ENCODE data around the gene KLF16.
"Not testable (repeated sequence)": the region's sequence is repeated elsewhere in the genome, so short reads cannot be mapped to it uniquely, and the experiment has no call there.

KLF16 gene

DNA sequence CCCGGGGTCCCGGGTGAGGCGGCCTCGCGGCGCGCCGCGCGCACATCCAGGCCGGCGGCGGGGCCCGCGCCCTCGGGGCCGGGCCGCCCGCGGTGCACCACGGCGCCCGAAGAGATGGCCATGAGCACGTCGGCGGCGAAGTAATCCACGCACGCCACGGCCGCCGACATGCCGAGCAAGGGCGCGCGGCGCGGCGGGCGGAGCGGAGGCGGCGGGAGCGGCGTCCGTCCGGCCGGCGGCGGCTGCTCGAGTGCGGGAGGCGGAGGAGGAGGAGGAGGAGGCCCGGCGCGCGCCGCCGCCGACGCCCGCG, at the start of gene KLF16:
Gene KLF16, minus strand, starts transcription at position 252 of the 310 bp plus-strand sequence. Its CDS starts 82 bp downstream, at position 170.
- DNase-seq, result no peak

DNA sequence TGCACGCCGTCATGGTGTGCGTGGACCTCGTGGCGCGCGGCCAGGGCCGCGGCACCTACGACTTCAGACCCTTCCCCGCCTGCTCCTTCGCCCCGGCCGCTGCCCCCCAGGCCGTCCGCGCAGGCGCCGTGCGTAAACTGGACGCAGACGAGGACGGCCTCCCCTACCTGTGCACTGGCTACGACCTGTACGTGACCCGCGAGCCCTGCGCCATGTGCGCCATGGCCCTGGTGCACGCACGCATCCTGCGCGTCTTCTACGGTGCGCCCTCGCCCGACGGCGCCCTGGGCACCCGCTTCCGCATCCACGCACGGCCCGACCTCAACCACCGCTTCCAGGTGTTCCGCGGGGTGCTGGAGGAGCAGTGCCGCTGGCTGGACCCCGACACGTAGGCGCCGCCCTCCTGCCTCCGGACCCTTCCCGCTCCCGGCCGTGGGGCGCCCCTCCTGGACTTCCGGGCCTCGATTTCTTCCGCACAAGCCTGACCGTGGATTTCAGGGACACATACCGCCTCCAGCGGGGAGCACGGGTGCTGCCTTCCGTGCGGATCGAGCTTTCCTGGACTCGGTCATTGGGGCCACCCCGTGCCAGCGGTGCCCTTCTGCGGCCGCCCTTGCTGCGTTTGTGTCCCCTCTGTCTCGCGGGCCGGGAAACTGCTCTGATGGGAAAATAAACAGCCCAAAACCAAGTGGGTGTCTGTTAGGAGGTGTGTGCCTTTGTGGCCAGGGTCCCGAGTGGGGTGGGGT, 49.6 kb upstream of the KLF16 start:
- no peak for DNase-seq

DNA sequence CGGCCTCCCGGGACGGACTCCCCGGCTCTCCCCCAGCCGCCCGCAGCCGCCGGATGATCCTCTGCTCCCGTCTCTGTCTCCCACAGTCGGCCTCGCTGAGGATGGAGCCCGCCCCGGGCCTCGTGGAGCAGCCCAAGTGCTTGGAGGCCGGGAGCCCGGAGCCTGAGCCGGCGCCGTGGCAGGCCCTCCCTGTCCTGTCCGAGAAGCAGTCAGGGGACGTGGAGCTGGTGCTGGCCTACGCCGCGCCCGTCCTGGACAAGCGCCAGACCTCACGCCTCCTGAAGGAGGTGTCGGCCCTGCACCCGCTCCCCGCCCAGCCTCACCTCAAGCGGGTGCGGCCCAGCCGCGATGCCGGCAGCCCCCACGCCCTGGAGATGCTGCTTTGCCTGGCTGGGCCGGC, 48.6 kb upstream of the KLF16 start:
- no peak for DNase-seq

DNA sequence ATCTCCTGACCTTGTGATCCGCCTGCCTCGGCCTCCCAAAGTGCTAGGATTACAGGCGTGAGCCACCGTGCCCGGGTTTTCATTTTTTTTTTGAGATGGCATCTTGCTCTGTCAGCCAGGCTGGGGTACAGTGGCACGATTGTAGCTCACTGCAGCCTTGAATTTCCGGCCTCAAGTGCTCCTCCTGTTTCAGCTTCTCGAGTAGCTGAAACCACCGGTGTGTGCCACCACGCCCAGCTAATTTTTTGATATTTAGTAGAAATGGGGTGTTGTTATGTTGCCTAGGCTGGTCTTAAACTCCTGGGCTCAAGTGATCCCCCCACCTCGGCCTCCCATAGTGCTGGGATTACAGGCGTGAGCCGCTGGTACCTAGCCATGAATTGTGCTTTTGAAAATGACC, 47.7 kb upstream of the KLF16 start:
- DNase-seq, result no peak

DNA sequence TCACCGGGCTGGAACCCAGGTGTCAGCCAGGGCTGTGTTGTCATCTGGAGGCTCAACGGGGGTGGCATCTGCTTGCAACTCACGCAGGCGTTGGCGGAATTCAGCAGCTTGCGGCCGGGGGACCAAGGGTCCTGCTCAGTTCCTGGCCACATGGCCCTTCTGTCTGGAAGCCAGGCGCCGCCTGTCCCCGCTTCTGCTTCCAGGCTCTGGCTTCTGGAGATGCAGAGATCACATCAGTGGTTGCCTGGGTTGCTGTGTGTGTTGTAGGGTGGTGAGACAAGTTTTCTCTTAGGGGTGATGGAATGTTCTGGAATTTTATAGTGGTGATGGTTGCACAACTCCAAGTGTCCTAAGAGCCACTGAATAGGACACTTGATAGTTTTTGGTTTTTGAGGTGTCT, 46.8 kb upstream of the KLF16 start:
- no peak for DNase-seq

DNA sequence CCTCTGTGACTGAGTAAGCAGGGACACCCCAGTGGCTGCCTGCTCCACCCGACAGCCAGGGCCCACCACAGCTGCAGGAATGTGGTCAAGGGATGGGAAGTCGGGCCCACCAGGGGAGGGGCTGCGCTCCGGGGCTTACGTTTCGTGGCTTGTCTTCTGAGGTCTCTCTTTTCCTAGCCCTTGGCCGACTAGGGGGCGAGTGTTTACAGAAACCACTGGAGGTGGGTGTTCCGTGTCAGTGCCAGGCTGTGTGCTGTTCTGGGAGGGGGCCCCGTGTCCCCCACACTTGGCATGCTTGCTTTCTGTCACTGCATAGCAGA, 46.3 kb upstream of the KLF16 start:
- no peak for DNase-seq

DNA sequence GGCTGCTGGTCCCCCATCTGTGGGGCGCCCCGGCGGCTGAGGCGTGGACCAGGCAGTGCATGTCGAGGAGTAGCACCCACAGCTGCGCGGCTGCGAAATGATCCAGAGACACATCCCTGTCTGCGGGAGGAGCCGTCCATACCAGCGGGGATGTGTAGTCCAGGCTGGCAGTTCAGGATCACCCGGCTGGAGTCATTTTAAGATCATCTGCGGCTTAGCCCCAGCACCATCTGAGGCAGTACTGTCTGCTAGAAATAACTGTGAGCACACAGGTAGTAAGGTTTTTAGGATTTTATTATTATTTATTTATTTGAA, 44.9 kb upstream of the KLF16 start:
- no peak for DNase-seq

DNA sequence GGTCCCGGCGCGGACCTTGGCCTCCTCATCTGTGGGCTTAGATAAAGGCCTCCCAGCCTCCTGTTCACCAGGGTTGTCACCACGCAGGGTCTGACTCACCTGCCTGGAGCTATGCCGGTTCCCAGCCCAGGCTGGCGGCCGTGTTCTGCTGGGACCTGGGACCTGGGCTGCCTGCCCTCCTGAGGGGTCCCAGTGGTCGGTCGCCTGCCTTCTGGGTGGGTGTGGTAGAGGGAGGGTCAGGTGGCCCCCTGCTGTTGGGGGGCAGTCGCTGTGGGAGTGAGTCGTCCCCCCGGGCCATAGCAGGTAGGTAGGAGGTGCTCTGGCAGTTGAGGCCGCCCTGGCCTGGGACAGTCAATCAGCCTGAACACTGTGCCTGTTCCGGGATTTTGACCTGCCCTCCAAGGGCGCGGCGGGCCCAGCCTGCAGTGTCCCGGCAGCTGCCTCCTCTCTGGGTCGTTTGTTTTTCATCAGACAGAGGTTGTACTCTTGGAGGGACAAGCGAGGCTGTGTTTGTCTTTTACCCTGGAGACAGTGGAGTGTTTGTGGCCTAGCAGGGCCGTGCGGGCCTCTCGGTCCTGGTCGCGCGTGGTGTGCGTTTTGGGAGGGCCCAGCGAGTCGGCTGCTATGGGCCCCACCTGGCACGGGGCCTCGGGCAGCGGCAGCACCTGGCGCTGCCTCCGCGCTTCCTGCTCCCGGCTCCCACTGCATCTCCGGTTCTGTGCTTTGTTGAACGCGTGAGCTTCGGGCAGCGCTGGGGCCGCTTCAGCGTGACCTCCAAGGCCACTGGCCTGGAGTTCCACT, 44.4 kb upstream of the KLF16 start:
- DNase-seq, result no peak

DNA sequence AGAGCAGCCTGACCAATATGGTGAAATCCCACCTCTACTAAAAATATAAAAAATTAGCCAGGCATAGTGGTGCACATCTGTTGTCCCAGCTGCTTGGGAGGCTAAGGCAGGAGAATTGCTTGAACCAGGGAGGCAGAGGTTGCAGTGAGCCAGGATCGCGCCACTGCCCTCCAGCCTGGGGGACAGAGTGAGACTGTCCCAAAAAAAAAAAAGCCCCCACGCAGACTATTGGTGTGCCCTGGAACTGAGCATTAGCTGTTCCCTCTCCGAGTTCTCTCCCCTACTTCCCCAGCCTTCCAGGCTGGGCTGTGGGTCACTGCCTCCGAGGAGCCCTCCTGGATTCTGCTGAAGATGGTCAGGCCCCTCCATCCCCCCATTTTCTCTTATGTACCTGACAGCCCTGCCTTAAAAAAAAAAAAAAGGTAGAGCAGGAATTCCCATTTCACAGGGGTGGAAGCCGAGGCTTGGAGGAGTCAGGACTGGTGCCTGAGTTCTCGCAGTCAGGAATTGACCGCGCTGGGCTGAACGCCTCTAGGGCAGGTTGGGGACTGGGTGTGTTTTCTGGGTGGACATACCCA, 43.7 kb upstream of the KLF16 start:
- no peak for DNase-seq

DNA sequence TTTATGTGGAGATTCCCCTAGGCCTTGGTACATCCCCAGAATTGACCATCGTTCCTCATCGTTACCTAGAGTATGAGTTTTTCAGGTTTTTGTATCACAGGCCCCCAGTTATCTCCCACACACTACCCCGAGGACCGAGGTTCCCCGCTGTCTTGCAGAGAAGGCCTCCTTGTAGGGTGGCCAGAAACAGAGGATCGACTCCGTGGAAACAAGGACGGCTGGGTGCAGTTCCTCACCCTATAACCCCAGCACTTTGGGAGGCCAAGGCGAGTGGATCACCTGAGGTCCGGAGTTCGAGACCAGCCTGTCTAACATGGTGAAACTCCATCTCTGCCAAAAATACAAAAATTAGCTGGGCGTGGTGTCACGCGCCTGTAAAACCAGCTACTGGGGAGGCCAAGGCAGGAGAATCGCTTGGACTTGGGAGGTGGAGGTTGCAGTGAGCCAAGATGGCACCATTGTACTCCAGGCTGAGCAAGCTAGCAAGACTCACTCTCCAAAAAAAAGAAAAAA, 42.5 kb upstream of the KLF16 start:
- no peak for DNase-seq

DNA sequence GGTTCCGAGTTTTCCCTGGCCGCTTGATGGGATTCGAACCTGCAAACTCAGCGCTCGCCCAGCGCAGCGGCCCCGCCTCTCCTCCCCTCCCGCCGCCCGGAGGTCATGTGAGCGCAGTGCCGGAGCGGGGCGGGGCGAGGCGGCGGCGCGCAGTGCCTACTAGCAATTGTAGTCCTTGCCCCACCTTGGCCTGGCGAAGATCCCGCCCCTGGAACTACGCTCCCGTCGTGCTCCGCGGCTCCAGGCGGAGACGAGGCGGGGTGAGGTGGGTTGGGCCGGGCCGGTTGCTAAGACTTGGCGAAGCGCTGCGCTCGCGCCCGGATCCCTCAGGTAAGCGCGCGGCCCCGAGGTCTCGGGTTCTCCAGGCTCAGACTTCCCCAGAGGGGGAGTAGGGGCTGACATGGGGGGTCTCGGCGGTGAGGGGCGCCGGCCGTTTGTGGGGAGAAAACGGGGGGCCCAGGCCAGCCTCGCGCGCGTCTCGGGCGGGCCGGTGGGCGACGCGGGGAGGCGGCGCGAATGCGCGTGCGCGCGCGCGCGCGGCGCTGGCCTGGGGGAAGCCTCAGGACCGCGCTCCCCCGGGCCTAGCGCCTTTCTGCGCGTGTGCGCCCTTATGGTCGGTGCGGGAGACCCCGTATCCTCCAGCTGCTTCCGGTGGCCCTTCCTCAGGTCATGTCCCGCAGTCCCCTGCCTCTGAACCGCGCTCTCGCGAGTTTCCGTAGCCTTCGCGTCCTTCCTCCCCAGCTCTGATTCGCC, 41.9 kb upstream of the KLF16 start, which contains the start of the genes ADAT3 and SCAMP4:
Gene ADAT3, plus strand, starts transcription at position 290 of the 753 bp plus-strand sequence. CDS start 6,649 bp downstream, outside the sequence.
Gene SCAMP4, plus strand, starts transcription at position 290 of the 753 bp plus-strand sequence. CDS start 9,621 bp downstream, outside the sequence.
- DNase-seq, result peak; percentile 96 to 97

DNA sequence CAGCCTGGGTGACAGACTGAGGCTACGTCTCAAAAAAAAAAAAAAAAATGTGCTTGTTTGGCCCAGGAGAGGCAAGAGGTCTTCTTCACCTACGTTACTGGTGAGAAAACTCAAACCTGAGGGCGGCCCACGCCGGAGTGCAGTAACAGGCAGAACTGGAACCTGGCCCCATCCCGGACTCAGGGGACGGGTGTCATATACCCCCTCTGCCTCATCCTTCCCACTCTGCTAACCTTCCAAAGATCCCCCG, 41.4 kb upstream of the KLF16 start:
- DNase-seq, result no peak

DNA sequence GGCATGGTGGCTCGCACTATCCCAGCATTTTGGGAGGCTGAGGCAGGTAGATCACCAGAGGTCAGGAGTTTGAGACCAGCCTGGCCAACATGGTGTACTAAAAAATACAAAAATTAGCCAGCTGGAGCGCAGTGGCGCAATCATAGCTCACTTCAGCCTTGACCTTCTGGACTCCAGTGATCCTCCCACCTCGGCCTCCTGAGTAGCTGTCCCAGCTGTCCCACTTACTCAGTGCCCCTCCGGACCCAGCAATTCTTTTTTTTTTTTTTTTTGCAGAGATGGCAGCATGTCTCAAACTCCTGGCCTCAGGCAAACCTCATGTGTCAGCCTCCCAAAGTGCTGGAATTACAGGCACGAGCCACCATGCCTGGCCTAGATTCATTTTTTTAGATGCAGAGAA, 39.5 kb upstream of the KLF16 start:
- DNase-seq, result no peak

DNA sequence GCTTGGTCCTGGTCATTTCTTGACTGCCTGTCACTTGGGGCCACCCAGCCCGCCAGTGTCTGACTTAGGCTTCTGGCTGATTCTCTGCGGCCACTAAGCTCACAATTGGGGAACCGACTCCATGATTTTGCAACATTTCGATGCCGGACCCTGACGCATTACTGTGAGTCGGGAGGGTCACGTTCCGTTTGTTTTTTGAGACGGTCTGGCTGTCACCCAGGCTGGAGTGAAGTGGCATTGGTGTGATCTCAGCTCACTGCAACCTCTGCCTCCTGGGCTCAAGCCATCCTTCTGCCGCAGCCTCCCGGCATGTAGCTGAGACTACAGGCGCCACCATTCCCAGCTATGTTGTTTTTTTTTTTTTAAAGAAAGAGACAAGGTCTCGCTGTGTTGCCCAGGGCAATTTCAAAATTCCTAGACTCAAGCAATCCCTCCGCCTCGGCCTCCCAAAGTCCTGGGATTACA, 38.6 kb upstream of the KLF16 start:
- no peak for DNase-seq

DNA sequence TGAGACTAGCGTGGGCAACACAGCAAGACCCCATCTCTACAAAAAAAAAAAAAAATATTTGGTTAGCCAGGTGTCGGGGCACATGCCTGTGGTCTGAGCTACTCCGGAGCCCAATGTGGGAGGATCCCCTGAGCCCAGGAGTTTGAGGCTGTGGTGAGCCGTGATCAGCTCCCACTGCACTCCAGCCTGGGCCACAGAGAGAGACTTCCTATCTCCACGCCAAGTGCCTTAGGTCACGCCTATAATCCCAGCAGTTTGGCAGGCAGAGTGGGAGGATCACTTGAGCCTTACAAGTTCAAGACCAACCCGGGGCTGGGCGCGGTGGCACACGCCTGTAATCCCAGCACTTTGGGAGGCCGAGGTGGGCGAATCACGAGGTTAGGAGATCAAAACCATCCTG, 33.1 kb upstream of the KLF16 start:
- no peak for DNase-seq

DNA sequence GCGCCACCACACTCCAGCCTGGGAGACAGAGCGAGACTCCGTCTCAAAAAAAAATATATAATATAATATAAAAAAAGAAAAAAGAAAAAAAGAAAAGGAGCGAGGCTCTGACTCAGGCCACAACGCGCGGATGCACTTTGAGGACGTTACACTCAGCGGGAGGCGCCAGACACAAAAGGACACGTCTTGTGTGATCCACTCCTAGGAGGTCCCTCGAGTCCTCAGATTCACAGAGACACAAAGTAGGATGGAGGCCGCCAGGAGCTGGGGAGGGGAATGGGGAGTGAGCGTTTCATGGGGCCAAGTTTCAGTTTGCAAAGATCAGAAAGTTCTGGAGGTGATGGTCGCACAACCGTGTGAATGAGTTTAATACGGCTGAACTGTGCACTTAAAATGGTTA, 30.4 kb upstream of the KLF16 start:
- DNase-seq, result no peak

DNA sequence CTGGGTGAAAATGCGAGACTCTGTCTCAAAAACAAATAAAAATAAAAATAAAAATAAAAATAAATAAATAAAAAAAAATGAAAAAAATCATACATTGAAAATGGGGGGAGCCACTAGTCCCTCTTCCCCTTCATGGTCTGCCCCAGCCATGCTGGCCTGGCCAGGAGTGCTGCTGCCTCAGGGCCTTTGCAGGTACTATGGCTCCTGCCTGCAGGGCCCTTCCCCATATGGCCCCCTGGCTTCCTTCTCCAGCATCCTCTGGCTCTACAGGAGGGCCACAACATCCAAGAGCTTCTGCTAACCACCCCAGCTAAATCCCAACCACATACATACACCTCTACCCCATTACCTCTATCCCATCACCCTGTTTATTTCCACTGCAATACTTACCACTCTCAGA, 26.5 kb upstream of the KLF16 start:
- no peak for DNase-seq

DNA sequence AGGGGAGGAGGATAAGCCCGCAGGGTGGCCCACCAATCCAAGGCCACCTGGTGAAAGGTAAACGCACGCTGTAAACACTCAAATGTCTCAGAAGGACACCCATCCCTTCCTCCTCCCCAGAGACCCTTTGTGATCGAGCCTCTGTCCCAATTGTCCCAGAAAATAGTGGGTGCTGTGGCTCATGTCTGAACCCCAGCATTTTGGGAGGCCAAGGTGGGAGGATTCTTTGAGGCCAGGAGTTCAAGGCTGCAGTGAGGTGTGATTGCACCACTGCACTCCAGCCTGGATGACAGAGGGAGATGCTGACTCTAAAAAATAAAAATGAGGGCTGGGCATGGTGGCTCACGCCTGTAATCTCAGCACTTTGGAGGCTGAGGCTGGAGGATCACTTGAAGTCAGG, 25.0 kb upstream of the KLF16 start:
- no peak for DNase-seq

DNA sequence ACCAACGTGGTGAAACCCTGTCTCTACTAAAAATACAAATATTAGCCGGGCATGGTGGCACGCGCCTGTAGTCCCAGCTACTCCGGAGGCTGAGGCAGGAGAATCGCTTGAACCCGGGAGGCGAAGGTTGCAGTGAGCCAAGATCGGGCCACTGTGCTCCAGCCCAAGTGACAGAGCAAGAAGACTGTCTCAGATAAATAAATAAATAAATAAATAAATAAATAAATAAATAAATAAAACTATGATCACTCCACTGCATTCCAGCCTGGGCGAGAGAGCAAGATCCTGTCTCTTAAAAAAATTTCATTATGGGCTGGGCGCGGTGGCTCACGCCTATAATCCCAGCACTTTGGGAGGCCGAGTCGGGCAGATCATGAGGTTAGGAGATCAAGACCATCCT, 23.0 kb upstream of the KLF16 start:
- DNase-seq, result not testable (repeated sequence)

DNA sequence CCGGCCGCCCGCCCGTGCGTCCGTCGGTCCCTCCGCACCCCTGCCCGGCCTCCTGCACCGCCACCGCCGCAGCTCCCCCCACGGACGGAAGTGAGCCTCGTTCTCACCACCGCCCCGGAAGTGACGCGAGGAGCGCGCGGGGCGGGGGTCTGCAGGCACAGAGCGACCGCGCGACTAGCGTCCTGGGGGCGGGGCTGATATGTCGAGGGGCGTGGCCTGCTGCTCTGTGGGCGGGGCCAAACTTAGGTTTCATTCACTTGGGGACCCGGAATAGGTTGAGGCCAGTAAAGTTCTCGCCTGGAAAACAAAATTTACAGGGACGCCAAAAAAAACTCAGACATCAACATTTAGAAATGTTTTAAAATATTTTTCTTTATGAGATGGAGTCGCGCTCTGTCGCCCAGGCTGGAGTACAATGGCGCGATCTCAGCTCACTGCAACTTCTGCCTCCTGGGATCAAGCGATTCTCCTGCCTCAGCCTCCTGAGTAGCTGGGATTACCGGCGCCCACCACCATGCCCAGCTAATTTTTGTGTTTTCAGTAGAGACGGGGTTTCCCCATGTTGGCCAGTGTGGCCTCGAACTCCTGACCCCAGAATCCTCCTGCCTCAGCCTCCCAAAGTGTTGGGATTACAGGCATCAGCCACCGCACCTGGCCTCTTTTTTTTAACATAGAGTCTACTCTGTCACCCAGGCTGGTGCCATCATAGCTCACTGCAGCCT, 22.2 kb upstream of the KLF16 start, which contains the start of gene ABHD17A:
Gene ABHD17A, minus strand, starts transcription at position 99 of the 722 bp plus-strand sequence. CDS start 3,930 bp downstream, outside the sequence.
- DNase-seq, result peak; percentile 87 to 89

DNA sequence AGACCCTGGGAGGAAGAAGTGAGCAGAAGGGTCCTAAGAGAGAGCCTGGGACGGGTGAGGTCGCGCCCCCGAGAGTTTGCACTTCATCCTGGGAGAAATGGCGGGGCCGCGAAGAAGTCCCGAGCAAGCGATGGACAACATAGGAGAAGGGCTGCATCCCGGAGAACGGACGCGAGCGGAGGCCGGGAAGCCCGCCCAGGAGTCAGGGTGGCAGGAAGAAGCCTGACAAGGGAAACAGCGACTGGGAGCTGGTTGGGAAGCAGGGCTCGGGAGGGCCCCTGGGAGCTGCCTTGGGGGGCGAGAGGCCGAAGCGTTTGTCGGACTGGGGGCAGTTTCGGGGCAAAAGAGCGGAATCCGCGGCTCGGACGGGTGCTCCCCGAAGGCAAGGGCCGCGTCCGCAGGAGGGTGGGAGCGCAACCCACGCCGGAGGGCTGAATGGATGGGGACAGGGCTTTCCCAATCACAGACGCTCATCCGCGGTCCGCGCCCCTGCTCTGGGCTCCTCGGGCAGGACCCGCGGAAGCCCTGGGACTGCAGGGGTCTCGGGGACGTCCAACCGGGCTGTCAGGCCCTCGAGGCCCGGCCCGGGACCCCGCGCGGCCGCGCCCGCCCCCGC, 21.4 kb upstream of the KLF16 start:
- no peak for DNase-seq

DNA sequence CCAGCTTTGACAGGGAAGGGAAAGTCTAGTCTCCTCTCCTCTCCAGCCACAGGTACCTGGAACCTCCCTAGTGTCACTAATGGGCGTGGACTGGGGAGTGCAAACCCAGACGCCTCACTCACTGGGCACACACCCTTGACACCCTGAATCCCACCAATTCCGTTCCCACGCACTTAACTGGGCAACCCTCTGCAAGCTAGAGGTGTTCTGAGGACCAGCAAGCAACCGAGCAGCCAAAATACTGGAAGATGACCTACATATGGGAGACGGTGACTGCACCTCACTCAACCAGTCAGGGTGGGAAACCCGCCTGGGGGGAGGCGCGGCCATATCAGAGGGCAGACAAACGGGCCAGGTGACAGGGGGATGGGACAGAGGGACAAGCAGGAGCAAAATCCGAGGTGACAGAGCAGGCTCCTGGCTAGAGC, 20.9 kb upstream of the KLF16 start:
- no peak for DNase-seq
